CD4-positive, alpha-beta T cell treated with Interleukin-6 at 100 ng/mL for 8 hours (primary cell): Measurements from ENCODE around the gene PLIN3.
A peak's percentile ranks its signal among the peaks of the same experiment; 100 is the strongest.
"Not testable (repeated sequence)": the region's sequence is repeated elsewhere in the genome, so short reads cannot be mapped to it uniquely, and the experiment has no call there.

ENCODE experiments used
- DNase-seq: peaks from one replicate; pipeline ENCODE4 v3.0.0-alpha.2; 2020; ENCODE audit warnings: mixed read lengths, low spot score

The PLIN3 gene

GRCh38 chr19:4845975-4846374 lies 21.5 kb downstream of the PLIN3 start:
- DNase-seq, result not testable (repeated sequence)

- no peak for DNase-seq
Measured at GRCh38 chr19:4844348-4845179, 22.9 kb downstream of the PLIN3 start.

- no peak for DNase-seq
Measured at GRCh38 chr19:4843647-4843965, 23.9 kb downstream of the PLIN3 start.

GRCh38 chr19:4839192-4839591 lies 28.3 kb downstream of the PLIN3 start:
- no peak for DNase-seq

DNA sequence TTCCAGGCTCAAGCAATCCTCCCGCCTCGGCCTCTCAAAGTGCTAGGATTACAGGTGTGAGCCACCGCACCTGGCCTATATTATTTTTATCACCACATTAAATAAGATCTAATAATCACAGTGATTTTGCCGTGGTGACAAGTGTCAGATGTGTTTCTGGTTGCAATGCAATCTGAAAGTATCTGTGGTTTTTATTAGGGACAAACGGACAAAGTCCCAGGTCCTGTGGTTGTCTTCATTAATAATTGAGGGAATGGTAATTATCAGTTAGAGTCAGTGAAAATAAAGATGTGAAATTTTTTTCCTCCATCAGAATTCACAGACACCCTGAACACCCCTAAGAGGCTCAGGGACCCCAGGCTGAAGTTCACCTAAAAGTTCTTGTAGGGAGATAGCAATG lies 34.7 kb downstream of the PLIN3 start:
- DNase-seq, result no peak

- DNase-seq, result not testable (repeated sequence)
Measured at GRCh38 chr19:4831979-4832340, 35.5 kb downstream of the PLIN3 start.

GRCh38 chr19:4831304-4831978 lies 36.0 kb downstream of the PLIN3 start, which contains the start of gene TICAM1:
TSS of gene TICAM1 (minus strand) at chr19:4831712. CDS start at chr19:4818377, 13,335 bp downstream.
- DNase-seq, result peak; percentile 80

GRCh38 chr19:4830768-4831265 lies 36.6 kb downstream of the PLIN3 start:
- DNase-seq, result no peak

DNA sequence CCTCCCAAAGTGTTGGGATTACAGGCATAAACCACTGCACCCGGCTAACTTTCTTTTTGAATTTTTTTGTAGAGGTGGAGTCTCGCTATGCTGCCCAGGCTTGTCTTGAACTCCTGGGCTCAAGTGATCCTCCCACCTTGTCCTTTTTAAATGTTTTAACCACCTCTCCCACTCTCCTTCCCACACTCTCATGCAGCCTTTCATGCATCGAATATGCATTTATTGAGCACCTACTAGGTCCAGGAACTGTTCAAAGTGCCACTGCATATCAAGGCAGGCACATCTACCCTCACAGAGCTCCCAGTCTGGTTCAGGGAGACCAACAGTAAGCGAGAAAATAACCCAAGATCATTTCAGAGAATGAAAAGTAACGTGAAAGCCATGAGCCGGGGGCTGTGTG lies 37.1 kb downstream of the PLIN3 start:
- DNase-seq, result no peak

GRCh38 chr19:4829001-4829712 lies 38.3 kb downstream of the PLIN3 start:
- DNase-seq, result no peak

DNA sequence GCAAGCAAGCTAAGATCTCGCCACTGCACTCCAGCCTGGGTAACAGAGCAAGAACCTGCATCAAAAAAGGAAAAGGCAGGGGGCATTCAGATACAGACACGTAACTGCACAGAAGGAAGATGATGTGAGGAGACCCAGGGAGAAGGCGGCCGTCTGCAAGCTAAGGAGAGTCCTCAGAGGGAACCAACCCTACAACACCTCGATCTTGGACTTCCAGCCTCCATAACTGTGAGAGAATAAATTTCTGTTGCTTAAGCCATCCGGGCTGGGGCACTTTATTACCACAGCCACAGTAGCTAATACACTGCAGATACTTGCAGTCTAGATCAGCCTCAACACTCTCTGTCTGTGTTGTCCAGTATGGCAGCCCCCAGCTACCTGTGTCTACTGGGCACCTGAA lies 43.9 kb downstream of the PLIN3 start:
- DNase-seq, result no peak

DNA sequence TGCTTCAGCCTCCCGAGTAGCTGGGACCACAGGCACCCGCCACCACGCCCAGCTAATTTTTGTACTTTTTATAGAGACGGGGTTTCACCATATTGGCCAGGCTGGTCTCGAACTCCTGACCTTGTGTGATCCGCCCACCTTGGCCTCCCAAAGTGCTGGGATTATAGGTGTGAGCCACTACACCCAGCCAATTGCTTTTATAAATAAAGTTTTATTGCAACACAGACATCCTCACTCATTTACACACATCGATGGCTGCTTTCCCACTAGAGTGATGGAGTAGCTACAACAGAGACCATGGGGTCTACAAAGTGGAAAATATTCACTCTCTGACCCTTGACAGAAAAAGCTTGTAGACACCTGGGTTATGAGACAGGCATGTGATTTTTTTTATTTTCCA lies 45.1 kb downstream of the PLIN3 start:
- DNase-seq, result not testable (repeated sequence)

GRCh38 chr19:4821265-4821664 lies 46.2 kb downstream of the PLIN3 start:
- no peak for DNase-seq

DNA sequence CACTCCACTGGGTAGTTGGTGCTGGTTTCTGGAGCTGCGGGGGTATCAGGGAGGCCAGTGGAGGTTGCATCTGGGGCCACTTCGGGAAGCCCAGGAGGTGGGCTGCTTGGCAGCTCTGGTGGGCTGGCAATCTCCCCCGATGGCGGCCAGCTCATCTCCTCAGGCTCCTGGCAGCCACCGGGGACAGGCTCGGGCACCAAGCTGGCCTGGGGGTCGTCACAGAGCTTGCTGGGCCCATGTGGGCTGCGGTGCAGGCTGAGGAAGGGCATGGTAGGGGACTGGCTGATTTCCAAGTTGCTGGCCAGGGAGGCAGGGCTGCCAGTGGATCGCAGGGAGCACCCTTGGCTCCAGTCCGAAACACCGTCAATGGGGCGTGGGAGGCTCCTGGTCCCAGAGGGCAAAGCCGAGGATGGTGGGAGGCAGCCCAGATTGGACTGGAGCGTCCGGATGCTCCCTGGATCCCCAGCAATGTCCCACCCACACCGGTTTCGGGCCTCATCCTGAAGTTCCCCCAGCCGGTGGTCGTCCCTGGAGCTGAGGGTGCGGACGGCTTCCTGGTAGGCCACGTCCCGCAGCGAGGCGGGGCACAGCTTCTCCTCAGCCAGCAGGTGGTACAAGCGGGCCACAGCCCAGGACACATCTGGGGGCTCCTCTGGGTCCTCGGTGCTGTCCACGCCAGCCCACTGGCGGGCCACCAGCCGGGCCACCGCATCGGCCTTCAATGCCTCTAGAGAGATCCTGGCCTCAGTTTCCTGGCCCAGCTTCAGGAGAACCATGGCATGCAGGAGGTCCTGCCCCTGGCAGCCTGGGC lies 49.8 kb downstream of the PLIN3 start:
- no peak for DNase-seq

- no peak for DNase-seq
Measured at GRCh38 chr19:4816950-4817278, 50.6 kb downstream of the PLIN3 start.

DNA sequence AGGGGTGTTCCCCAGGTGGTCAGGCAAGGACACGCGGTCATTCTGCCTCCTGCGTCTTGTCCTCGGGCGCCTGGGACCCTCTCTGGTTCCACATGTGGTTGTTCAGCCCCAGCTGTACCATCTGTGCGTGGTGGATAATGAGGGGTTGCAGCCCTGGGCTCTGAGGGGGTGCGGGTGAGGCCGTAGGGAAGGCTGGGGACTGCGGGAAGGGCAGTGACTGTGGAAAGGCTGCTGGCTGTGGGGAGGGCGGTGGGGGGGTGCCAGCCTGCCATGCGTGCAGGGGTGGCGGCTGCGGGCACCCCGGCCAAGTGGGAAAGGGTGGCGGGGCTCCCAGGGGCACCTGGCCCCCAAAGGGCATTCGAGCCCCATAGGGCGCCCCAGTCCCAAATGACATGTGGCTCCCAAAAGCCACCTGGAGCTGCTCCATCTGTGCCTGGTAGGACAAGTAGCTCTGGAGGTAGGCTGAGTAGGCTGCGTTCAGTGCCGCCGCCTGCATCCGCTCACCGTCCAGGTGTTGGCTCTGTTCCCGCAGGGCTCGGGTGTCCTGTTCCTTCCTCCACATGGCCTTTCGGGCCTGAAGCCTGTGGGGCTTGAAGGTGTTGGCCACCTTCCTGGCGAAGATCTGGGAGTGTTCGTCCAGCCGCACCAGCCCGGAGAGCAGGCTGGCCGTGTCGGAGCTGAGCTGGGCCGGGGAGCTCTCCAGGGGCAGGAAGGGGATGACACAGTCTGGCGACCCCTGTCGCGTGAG lies 51.1 kb downstream of the PLIN3 start:
- DNase-seq, result no peak

DNA sequence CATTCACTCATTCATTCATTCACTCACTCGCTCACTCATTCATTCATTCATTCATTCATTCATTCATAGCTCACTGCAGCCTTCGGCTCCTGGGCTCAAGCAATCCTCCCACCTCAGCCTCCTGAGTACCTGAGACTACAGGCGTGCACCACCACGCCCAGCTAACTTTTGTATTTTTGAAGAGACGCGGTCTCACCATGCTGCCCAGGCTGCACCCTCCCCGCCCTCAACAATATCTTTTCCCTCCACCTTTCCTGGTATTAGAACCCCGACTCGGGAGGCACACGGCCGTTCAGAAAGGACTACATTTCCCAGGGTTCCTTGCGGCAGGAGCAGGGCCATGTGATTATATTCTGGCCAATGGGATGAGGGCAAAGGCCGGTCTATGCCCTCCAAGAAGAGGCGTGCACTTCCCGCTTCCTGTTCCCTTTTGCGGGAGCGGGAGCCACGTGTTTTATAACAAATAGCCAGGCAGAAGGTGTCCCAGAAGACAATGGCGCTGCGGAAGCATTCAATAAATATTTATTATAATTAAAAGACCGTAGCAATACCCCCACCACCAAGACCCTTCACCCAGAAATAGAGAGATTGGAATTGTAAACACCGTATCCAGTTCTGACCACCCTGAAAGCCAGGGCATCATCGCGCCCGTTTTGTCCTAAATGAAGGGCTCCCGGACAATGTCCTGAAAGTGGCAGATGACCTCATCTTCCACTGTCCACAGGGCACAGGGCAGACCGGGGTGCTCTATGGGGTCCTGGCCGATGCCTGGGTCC lies 51.9 kb downstream of the PLIN3 start:
- DNase-seq, result peak; percentile 77

GRCh38 chr19:4814625-4815425 lies 52.6 kb downstream of the PLIN3 start:
- no peak for DNase-seq

DNA sequence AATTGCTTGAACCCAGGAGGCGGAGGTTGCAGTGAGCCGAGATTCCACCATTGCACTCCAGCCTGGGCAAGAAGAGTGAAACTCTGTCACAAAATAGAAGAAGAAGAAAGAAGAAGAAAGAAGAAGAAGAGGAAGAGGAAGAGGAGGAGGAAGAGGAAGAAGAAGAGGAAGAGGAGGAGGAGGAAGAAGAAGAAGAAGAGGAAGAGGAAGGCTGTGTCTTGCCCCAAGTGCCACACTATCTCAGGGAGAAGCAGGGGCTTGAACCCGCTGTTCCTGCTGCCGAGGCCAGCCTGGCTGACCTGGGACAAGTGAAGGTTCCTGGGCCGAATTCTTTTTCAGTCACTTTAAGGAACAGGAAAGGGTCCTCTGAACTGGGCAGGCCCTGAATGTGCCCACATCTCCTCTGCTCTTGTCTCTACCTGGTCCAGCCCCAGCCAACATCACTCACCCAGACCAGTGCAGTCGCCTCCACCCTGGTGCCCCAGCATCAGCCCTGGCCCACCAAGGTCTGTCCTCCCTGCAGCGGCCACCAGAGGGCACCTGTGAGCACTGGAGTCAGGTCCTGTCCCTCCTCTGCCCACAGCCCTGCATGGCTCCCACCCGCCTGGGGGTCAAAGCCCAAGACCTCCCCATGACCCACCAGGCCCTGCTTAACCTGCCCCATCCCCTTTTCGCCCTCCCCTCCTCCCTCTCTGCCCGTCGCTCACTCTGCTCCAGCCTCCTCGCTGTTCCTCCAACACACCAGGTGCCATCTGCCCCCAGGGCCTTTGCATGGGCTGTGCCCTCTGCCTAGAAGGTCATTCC lies 55.9 kb downstream of the PLIN3 start:
- peak; percentile 77 for DNase-seq
